GM12878 (cell line): Measurements from ENCODE around the gene CLPTM1. TPM values are rescaled to one million over a fixed set of nuclear protein-coding genes. Genes with fewer than 3 reads are reported as not detected.

Experiments
- CBX3 ChIP-seq: fragments of 200-600 bp; sonication (generic); IDR thresholded peaks from 2 replicates; pipeline ENCODE4 v1.6.1; 2016; ENCODE audit warnings: low read depth, borderline replicate concordance
- CHD2 ChIP-seq: IDR thresholded peaks from 2 replicates; pipeline ENCODE4 v1.6.1; 2011; ENCODE audit warnings: low read depth, low read length, improper control_type of control experiment, borderline replicate concordance
- CUX1 ChIP-seq: IDR thresholded peaks from 2 replicates; pipeline ENCODE4 v1.6.1; 2012; ENCODE audit warnings: improper control_type of control experiment, low read depth, low read length; ENCODE audit not compliant: insufficient replicate concordance
- ELK1 ChIP-seq: IDR thresholded peaks from 2 replicates; pipeline ENCODE4 v1.6.1; 2012; ENCODE audit warnings: low read depth, low read length, improper control_type of control experiment
- HCFC1 ChIP-seq: fragments of 150-350 bp; IDR thresholded peaks from 2 replicates; pipeline ENCODE4 v1.6.1; 2014; ENCODE audit warnings: low read length
- JUNB ChIP-seq: IDR thresholded peaks from 2 replicates; pipeline ENCODE4 v1.6.1; 2016; ENCODE audit warnings: antibody characterized with exemption, mild to moderate bottlenecking
- MEF2B ChIP-seq: fragments of 450-650 bp; IDR thresholded peaks from 2 replicates; pipeline ENCODE4 v1.6.1; 2018; ENCODE audit warnings: mild to moderate bottlenecking, moderate library complexity; ENCODE audit not compliant: partially characterized antibody, poor library complexity, severe bottlenecking
- MTA2 ChIP-seq: fragments of 450-650 bp; IDR thresholded peaks from 2 replicates; pipeline ENCODE4 v1.6.1; 2016; ENCODE audit warnings: low read depth, mild to moderate bottlenecking, moderate library complexity
- RCOR1 ChIP-seq: conservative IDR thresholded peaks from 2 replicates; pipeline ENCODE4 v1.6.1; 2012; ENCODE audit warnings: low read depth, low read length, improper control_type of control experiment
- RFX5 ChIP-seq: IDR thresholded peaks from 2 replicates; pipeline ENCODE4 v1.6.1; 2011; ENCODE audit warnings: low read depth, low read length, improper control_type of control experiment
- SMARCA5 ChIP-seq: fragments of 450-650 bp; IDR thresholded peaks from 2 replicates; pipeline ENCODE4 v1.6.1; 2017; ENCODE audit warnings: mild to moderate bottlenecking
- SRF ChIP-seq, 2 experiments: IDR thresholded peaks; 2 replicates each; pipeline ENCODE4 v1.6.1; 2011; ENCODE audit warnings: low read depth in 2 of 2, low read length in 2 of 2, mild to moderate bottlenecking in 1 of 2, moderate library complexity in 1 of 2
- USF1 ChIP-seq: IDR thresholded peaks from 2 replicates; pipeline ENCODE4 v1.6.1; 2011; ENCODE audit warnings: borderline replicate concordance, low read depth, mild to moderate bottlenecking, moderate library complexity, mixed read lengths, low read length; ENCODE audit not compliant: insufficient read depth; ENCODE audit errors: extremely low read length
- ZNF274 ChIP-seq: IDR thresholded peaks from one replicate; pipeline ENCODE4 v1.8.0; 2011; ENCODE audit not compliant: insufficient read length, insufficient read depth
- polyA plus RNA-seq, 11 experiments: library from polyadenylated mRNA; depleted of rRNA in 4 of 11; unstranded in 6 of 11; stranded (reverse) in 5 of 11; fragments of >200 nt; fragmentation: Nextera tagmentation in 4 of 11; fragmentation: Illumina TruSeq in 1 of 11; extraction: Ambion mirVana in 4 of 11; extraction: Trizol in 1 of 11; gene quantifications; 1 replicate in 1 of 11; 2 replicates in 10 of 11; pipeline versions ENCODE4 v1.2.1 to v1.2.3, GENCODE V29; 2011 to 2016; ENCODE audit warnings: inconsistent platforms in 2 of 11, missing spikeins in 2 of 11, low read depth in 1 of 11
- total RNA-seq, 4 experiments: library from RNA; depleted of rRNA in 3 of 4; stranded (reverse); fragments of >200 nt in 3 of 4; fragmentation: Illumina TruSeq in 1 of 4; extraction: Trizol in 1 of 4; gene quantifications; 2 replicates each; pipeline versions ENCODE4 v1.2.1 to v1.2.3, GENCODE V29; 2013 to 2021
- TF ChIP-seq, protein P1 (sequence below): fragments of 450-650 bp; IDR thresholded peaks from 2 replicates; pipeline ENCODE4 v1.6.1; 2017; ENCODE audit warnings: low read depth, mild to moderate bottlenecking, moderate library complexity

CLPTM1 gene
- total and polyA plus RNA-seq, 10 of the 15 experiments (the other 5 are each of a cell fraction or from before 2014, with no cell fraction given) = 0.42 to 72.6 (median 35.2) TPM

- TF ChIP-seq CHD2 (peak; percentile 98), CBX3 (no peak), JUNB (no peak), HCFC1 (peak; percentile 68), RFX5 (0 out of 2 replicates have a peak, but pooled peaks have one; percentile 52), RCOR1 (0 out of 2 replicates have a peak, but pooled peaks have one; percentile 47), USF1 (no peak), ZNF274 (no peak), MTA2 (peak; percentile 72), SMARCA5 (no peak), MEF2B (peak; percentile 50), CUX1 (no peak), ELK1 (peak; percentile 89), SRF (IDR thresholded peaks at IDR 0.05; ENCODE audit: low read depth in 2 of 2, low read length in 2 of 2) (peak in 1 of 2 experiments; percentile 20; a peak in 1 of 4 replicates)
- TF ChIP-seq, protein P1, sequence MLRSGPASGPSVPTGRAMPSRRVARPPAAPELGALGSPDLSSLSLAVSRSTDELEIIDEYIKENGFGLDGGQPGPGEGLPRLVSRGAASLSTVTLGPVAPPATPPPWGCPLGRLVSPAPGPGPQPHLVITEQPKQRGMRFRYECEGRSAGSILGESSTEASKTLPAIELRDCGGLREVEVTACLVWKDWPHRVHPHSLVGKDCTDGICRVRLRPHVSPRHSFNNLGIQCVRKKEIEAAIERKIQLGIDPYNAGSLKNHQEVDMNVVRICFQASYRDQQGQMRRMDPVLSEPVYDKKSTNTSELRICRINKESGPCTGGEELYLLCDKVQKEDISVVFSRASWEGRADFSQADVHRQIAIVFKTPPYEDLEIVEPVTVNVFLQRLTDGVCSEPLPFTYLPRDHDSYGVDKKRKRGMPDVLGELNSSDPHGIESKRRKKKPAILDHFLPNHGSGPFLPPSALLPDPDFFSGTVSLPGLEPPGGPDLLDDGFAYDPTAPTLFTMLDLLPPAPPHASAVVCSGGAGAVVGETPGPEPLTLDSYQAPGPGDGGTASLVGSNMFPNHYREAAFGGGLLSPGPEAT = peak; percentile 100
Observed at GRCh38 chr19:44954649-44955504, at the start of gene CLPTM1 (continued).
